Stomach (tissue), 9 donors: ENCODE measurements around the gene MSN. TPM values are rescaled to one million over a fixed set of nuclear protein-coding genes. Genes with fewer than 3 reads are reported as not detected.
A peak's percentile ranks its signal among the peaks of the same experiment; 100 is the strongest.

Experiments
- DNase-seq, 2 donors: peaks; one replicate each; pipeline versions ENCODE4 v3.0.0 to v3.0.0-alpha.2; 2013 to 2019
- H3K27ac ChIP-seq, 5 donors: fragments of 200-600 bp in 4 of 5; sonication (generic) in 4 of 5; one replicate each; pipeline ENCODE4 v1.5.1; 2013 to 2019; ENCODE audit warnings: mild to moderate bottlenecking in 1 of 5, moderate library complexity in 1 of 5
- H3K27me3 ChIP-seq, 3 donors: fragments of 200-600 bp; sonication (generic); one replicate each; pipeline ENCODE4 v1.5.1; 2017 to 2019; ENCODE audit warnings: mixed run types in 1 of 3
- H3K36me3 ChIP-seq, 4 donors: fragments of 200-600 bp; sonication (generic); 1 replicate in 3 of 4; 2 replicates in 1 of 4; pipeline ENCODE4 v1.5.1; 2016 to 2019
- H3K4me1 ChIP-seq, 4 donors: fragments of 200-600 bp; sonication (generic); one replicate each; pipeline ENCODE4 v1.5.1; 2016 to 2019
- H3K4me3 ChIP-seq, 4 donors: fragments of 200-600 bp; sonication (generic) in 3 of 4; one replicate each; pipeline ENCODE4 v1.5.1; 2016 to 2019; ENCODE audit warnings: mild to moderate bottlenecking in 1 of 4
- H3K9me3 ChIP-seq, 4 donors: fragments of 200-600 bp; sonication (generic); one replicate each; pipeline ENCODE4 v1.5.1; 2016 to 2019
- CTCF ChIP-seq, 7 experiments: fragments of 450-650 bp in 4 of 7; fragments of 200-600 bp in 3 of 7; sonication (generic) in 3 of 7; IDR thresholded peaks; one replicate each; pipeline ENCODE4 v1.5.1; 2016 to 2019; ENCODE audit warnings: antibody characterized with exemption in 7 of 7, control low read depth in 2 of 7, mild to moderate bottlenecking in 1 of 7
- EP300 ChIP-seq: sonication (generic); formaldehyde crosslinking; IDR thresholded peaks from one replicate; pipeline ENCODE4 v1.6.1; 2017; ENCODE audit warnings: antibody characterized with exemption
- POLR2A ChIP-seq, 4 donors: fragments of 450-650 bp; IDR thresholded peaks; one replicate each; pipeline ENCODE4 v1.6.1; 2016; ENCODE audit warnings: antibody characterized with exemption in 4 of 4, control low read depth in 2 of 4, mild to moderate bottlenecking in 1 of 4, moderate library complexity in 1 of 4
- POLR2AphosphoS5 ChIP-seq, 3 donors: sonication (generic); formaldehyde crosslinking; IDR thresholded peaks; one replicate each; pipeline ENCODE4 v1.6.1; 2016; ENCODE audit warnings: antibody characterized with exemption in 3 of 3
- WGBS, 5 donors: extraction: QIAGEN DNeasy Blood & Tissue Kit in 3 of 5; methylation state at CpG; one replicate each; pipeline versions ENCODE4 v1.1.5 to v1.1.7; 2013 to 2018; 5-methylcytosine and 5-hydroxymethylcytosine counted together
- intact Hi-C: fragments of 100-400 bp; cut with DNase I; formaldehyde crosslinking; loops from one replicate; pipeline ENCODE4 v1.15.1; 2023; ENCODE audit warnings: low total_unique reads
- polyA plus RNA-seq, 3 donors: library from polyadenylated mRNA; stranded (reverse); fragments of 200-250 nt; gene quantifications; one replicate each; pipeline ENCODE4 v1.2.3, GENCODE V29; 2013
- total RNA-seq, 5 donors: library from RNA; depleted of rRNA; stranded (reverse); fragments of >200 nt; gene quantifications; one replicate each; pipeline versions ENCODE4 v1.1.0 to v1.2.3, GENCODE V29; 2014 to 2016
- donor health status: healthy with polysubstance abuse.
- donor health status: Bipolar disorder and iron deficiency.
- donor health status: healthy.

The MSN gene
- total and polyA plus RNA-seq, 8 donors: 50.0 to 90.2 (median 73.1) TPM

- WGBS, 5 donors: 58 to 75% (median 61%) methylated on average over 6 of the region's 6 CpGs
- H3K27me3 ChIP-seq: no peaks in the 10 kb centered on the region
- H3K4me3 ChIP-seq: no peak overlapping the region
- H3K9me3 ChIP-seq: peaks cover 0 to 5% (median 0%) of the 10 kb centered on the region in 4 donors
- H3K4me1 ChIP-seq: peaks cover 0 to 18% (median 2%) of the 10 kb centered on the region in 4 donors
- intact Hi-C loops: no loop called here
- no peak for TF ChIP-seq POLR2A (IDR thresholded peaks at IDR 0.05)
- no peak for DNase-seq
- H3K27ac ChIP-seq: no peak overlapping the region
- peaks cover 0 to 6% (median under 1%) of the 10 kb centered on the region in 4 donors for H3K36me3 ChIP-seq
These were observed 44.8 kb downstream of the MSN start for GRCh38 chrX:65712005-65712806.

- H3K27ac ChIP-seq: no peak overlapping the region
- H3K36me3 ChIP-seq: peaks cover 0 to 23% (median 9%) of the 10 kb centered on the region in 4 donors
- WGBS, 5 donors: 62 to 97% (median 91%) methylated on average over 4 of the region's 4 CpGs
- H3K4me1 ChIP-seq: peaks cover 0 to 27% (median 3%) of the 10 kb centered on the region in 4 donors
- DNase-seq: no peak
- intact Hi-C loops: no loop called here
- H3K9me3 ChIP-seq: no peaks in the 10 kb centered on the region
- no peak overlapping the region for H3K4me3 ChIP-seq
- H3K27me3 ChIP-seq: no peaks in the 10 kb centered on the region
- no peak for TF ChIP-seq EP300
- TF ChIP-seq POLR2A (IDR thresholded peaks at IDR 0.05): no peak
- TF ChIP-seq CTCF (IDR thresholded peaks at IDR 0.05): no peak
- no peak for TF ChIP-seq POLR2AphosphoS5 (IDR thresholded peaks at IDR 0.05)
These were observed 51.1 kb downstream of the MSN start for GRCh38 chrX:65718538-65718937.

GRCh38 chrX:65720381-65720964, 53.0 kb downstream of the MSN start:
- intact Hi-C loops: no loop called here
- H3K27ac ChIP-seq: peak overlapping the region in 1 of 5 donors; percentile 32
- H3K4me3 ChIP-seq: no peak overlapping the region
- H3K9me3 ChIP-seq: peaks cover 0 to 13% (median 4%) of the 10 kb centered on the region in 4 donors
- H3K4me1 ChIP-seq: peaks cover 0 to 30% (median 3%) of the 10 kb centered on the region in 4 donors
- 65 to 86% (median 75%) methylated on average over 2 of the region's 2 CpGs for WGBS, 5 donors
- H3K27me3 ChIP-seq: no peaks in the 10 kb centered on the region
- H3K36me3 ChIP-seq: peaks cover 0 to 27% (median 9%) of the 10 kb centered on the region in 4 donors
- TF ChIP-seq EP300 (no peak), CTCF (IDR thresholded peaks at IDR 0.05) (no peak), POLR2AphosphoS5 (IDR thresholded peaks at IDR 0.05) (no peak), POLR2A (IDR thresholded peaks at IDR 0.05) (no peak)
- DNase-seq: no peak

- Histone ChIP-seq H3K9me3 (peaks cover 0 to 14% (median 4%) of the 10 kb centered on the region in 4 donors), H3K36me3 (peaks cover 0 to 27% (median 8%) of the 10 kb centered on the region in 4 donors), H3K27me3 (no peaks in the 10 kb centered on the region), H3K4me3 (no peak overlapping the region), H3K27ac (peak overlapping the region in 2 of 5 donors; percentile 10 to 40), H3K4me1 (peaks cover 0 to 22% (median 3%) of the 10 kb centered on the region in 4 donors)
- intact Hi-C loops: no loop called here
- no peak for TF ChIP-seq POLR2AphosphoS5 (IDR thresholded peaks at IDR 0.05)
- TF ChIP-seq EP300: no peak
- TF ChIP-seq POLR2A (IDR thresholded peaks at IDR 0.05): no peak
- TF ChIP-seq CTCF (IDR thresholded peaks at IDR 0.05): no peak
- WGBS, 5 donors: 46 to 82% (median 69%) methylated on average over 2 of the region's 2 CpGs
- peak in 1 of 2 donors; percentile 13 for DNase-seq
These were observed 56.3 kb downstream of the MSN start for GRCh38 chrX:65723706-65724105.
